Activated T-cell treated with anti-CD3 and anti-CD28 coated beads for 4 hours (primary cell): ENCODE data around the gene ZBTB16.

ENCODE experiments used
- DNase-seq: peaks from one replicate; pipeline ENCODE4 v3.0.0-alpha.2; 2020

Gene ZBTB16

DNA sequence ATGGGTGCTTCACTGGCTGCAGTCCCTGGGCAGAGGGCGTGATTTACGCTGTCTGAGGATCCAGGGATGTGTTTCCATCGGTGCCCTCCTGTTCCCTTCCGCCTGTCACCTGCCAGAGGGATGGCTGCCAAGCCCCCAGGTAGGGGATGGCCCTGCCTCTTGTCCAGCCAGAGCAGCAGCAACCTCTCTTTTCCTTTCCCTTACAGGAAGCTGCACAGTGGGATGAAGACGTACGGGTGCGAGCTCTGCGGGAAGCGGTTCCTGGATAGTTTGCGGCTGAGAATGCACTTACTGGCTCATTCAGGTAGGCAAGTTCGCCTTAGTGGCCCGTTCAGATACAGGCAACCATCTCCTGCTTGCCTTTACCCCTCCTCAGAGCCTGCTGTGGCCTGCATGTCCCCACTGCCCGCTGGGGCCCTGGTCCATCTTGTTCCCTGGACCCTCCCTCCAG, 96.6 kb downstream of the ZBTB16 start:
- DNase-seq: no peak

DNA sequence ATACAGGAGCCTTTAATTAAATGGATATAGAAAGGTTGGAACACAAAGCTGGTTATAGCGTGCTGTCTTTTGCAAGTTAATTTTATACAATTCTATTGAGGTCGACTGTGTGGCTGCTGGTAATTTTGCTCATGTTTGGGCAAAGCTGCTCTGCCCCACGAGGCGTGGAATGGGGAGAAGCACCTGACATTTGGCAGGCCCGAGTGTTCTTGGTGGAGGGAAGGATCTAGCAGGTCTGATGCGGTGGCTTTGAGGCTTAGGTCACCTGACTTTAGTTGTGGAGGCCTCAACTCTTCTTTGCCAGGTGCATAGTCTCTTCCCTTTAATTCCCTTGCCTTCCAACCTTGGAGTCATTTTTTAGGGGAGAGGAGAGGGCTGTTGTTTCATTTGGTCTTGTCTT, 97.3 kb downstream of the ZBTB16 start:
- DNase-seq: no peak

DNA sequence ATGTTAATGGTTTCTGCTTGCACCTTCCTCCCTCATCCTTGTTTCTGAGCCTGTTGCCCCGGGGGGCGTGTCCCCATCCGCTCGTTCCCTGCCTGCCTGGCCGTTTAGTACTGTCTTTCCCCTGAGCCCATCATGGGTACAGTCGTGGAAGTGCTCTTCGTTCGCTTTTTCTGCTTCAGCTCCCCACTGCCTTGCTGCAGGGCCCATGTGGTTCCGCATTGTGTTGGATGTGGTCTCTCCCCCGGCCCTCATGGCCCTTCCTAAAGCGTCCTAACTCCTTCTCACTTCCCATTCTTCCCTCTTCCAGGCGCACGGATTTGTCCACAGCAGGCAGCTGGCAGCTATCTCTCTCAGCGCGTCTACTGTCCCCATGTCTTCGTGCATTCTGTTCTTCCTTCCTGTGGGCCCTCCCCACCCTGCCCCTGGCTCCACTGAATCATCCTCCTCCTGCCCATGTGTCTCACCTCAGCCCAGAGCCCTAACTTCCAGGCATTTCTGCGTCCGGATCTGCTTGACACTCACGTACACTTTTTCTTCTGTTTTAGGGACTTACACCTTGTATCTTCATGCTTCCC, 98.1 kb downstream of the ZBTB16 start:
- no peak for DNase-seq

DNA sequence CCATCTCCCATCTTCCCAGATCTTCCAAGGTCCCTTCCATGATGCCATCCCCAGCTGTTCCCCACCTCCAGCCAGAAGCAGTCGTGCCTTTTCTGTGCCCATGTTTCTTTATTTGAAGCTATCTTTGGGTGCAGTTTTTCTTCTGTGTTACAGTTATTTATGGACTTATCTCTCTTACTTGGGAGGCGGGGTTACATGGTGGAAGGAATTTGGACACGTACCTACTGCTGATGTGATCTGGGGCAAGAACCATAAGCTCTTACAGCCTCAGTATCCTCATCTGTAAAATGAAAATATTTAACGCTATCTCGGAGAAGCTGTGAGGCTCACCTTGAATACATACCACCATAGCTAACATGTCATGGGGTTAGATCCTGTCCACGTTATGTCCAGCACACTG, 98.9 kb downstream of the ZBTB16 start:
- no peak for DNase-seq

DNA sequence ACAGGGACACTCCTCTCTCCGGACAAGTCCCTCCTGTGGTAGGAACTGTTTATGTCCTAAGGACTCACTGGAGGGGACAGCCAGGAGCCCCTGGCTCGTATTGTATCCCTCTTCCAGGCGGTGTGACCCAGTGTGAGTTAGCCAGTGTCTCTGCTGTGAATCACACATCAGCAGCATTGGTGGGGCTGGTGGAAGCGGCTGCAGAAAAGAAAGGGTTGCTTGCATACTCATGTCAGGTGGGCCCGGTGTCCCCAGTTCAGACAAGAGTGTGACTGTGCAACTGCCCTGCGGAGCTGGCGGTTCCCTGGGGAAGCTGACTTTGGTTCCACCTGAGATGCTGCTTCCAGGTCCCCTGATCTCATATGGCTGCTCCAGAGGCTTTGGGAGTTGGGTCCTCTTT, 99.4 kb downstream of the ZBTB16 start:
- DNase-seq: no peak

DNA sequence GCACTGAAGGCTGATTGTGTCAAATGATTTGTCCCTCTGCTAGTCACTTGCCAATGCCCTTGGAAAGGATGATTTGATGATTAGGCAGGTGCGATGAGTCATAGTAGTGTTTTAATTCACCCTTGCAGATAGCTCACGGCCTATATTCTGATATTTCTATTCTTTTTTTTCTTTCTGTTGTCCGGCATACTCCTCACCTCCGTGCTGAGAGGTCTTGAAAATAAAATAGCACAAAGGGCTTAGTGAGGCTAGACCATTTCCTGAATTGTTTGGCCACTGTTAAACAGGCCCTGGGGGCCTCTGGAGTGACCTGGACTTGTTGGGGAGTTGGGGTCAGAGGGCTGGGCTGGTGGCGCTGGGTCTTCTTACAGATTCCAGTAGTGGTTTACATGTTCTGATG, 99.8 kb downstream of the ZBTB16 start:
- no peak for DNase-seq

DNA sequence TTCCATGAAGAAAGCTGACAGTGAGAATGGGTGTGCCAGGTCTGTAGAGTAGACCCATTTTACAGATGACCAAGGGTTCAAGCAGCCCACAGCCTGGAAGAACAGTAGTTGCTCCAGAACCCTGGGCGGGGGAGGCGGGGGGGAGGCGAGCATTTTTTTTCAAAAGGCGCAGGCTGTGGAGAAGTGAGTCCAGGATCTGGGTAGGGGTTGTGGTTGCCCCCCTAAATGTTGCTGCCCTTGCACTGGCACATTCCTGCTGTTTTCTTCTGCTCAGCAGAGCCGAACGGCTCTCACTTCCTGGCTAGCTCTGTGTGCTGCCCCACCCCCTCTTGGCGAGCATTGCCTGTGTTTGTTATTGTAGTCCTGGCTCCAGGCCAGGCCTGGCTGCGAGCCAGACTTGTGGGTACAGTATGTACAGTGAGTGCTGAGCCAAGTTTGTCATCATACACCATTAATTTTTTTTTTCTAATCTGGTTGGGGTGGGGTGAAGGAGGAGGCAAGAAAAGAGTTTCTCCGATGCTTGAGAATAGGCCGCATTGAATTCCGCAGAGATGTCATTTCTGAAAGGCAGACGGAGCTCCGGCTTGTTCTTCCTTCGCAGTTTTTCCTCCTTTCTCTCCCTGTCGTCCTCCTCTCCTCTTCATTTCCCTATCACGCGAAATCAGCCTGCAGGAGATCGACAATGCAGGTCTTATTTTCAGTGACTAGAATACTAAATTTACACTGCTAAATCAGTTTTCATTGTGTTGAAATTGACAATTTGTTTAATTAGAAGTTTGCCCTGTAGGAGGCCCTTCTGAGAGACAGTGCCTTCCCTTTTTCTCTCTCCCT, 100.5 kb downstream of the ZBTB16 start:
- peak; percentile 88 for DNase-seq

DNA sequence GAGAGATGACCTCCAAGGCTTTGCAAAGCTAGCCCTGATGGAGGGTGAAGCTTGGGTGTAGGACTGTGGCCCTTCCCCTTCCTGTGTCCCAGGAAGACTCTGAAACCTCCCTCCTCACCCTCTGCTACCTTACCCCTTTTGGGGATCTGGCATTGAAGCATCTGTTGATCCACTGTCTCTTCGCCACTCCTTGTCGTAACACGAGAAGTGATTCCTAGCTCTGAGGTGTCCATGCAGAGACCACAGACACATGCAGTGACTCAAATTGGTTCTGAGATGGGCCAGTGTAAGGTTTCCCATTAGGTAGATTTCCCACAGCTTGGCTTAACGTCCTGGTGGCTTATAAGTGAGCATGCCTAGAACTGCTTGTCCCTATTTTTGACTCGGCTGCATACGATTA, 101.4 kb downstream of the ZBTB16 start:
- no peak for DNase-seq

DNA sequence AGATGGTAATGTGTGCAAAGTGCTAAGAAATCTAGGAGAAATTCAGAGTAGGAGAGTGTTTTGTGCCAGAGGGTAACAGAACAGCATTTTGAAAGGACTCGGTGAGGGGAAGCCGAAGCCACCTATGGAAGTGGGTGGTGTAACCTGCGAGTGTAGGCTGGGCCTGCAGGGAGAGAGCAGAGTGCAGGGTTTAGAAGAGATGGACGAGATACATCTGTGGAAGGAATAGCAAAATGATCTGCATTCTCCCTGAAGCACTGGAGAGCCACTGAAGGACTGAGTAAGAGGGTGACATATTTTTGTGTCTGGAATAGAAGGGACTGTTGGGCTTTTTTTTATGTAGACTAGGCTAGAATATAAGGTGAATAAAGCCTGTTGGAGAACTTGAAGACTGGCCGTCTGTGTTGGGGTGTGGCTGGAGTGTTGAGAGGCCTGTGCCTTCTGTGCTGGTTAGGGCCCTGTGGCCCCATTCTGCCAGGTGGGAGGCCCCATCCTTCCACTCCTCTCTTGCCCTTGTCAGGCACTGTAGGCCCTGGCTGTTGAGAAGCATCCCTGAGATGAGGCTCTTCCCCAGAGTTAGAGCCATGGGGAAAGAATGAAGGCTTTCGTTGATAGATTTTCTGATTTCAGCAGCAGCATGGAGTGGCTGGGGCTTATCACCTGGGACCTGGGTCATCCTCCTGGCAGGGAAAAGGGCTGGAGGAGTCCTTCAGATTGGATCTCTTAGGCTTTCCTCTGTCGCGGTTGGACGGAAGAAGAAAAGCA, 102.2 kb downstream of the ZBTB16 start:
- no peak for DNase-seq

DNA sequence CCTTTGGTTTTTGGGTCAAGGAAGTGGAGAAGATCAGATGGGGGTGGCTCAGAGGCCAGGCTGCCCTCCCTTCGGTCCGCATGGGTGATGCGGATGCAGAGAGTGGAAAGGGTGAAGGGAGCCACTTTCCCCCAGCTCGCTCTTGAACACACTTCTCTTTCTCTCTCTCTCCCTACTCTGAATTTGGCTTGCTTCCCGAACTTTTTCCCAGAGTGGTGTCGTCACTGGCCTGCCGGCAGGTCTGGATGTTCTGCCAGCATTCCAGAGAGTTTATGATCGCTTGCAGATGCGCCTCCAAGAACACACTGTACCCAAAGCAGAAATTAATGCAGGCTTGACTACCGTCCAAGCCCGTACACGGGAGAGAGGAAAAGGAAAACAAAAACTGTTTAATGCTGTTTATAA, 103.2 kb downstream of the ZBTB16 start:
- DNase-seq: no peak

DNA sequence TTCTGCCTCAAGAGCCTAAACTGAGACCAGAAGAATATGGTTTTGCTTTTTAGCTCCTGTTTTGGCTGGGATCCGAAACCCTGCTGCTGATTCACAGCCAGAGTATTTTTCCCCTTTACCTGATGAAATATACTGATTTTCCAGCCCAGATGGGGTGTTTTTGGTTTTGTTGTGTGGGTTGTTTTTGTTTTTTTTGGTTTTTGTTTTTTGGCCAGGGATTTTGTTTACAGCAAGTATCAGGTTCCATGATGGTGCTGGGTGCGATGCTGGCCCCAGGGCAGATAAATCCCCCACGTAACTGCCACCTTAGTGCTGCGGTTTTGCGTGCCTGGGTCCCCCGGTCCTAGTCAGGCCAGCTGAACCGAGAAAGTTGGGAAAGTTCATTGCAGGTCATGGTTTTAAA, 103.7 kb downstream of the ZBTB16 start:
- DNase-seq: no peak

DNA sequence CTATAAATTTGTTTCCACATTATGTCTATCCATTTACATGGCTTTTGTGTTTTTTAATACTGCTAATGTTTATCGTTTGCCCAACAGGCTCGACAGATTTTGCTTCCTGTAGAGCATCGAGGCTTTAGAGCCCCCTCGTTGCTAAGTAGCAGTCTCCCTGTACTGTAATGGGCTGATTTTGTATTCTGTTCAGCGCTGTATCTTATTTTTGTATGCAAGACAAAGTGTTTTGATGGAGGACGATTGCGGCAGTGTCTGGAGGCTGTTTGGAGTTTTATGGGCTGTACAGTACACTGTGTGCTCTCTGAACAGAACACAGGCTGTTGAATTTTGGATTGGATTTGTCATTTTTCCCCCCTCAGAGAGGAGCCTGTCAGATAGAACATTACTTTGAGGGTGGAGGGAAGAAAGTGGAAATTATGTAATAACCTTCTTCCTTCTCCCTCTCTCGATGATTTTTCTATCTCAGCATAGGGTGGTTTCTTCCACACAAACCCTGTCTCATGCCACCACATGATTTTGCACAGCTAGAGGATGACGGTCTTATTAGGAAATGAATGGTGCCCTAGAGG, 104.4 kb downstream of the ZBTB16 start:
- DNase-seq: no peak

DNA sequence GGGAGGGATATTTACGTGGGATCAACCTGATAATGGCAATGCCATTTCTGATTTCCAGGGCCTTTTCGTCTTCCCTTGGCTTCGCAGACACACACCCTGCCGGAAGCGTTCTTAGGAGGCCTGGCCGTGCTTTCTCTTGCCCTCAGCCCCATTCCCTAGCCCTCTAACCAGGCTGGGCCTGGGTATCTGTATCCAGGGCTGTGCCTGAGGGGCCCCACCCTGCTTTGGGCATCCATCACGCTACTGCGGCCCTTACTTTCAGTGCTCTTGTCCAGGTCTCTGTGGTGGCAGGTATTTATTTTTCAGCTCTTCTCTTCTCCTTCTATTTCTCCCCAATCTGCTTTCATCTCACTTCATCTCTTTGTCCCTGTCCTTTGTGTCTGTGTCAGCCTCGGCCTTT, 105.0 kb downstream of the ZBTB16 start:
- DNase-seq: no peak

DNA sequence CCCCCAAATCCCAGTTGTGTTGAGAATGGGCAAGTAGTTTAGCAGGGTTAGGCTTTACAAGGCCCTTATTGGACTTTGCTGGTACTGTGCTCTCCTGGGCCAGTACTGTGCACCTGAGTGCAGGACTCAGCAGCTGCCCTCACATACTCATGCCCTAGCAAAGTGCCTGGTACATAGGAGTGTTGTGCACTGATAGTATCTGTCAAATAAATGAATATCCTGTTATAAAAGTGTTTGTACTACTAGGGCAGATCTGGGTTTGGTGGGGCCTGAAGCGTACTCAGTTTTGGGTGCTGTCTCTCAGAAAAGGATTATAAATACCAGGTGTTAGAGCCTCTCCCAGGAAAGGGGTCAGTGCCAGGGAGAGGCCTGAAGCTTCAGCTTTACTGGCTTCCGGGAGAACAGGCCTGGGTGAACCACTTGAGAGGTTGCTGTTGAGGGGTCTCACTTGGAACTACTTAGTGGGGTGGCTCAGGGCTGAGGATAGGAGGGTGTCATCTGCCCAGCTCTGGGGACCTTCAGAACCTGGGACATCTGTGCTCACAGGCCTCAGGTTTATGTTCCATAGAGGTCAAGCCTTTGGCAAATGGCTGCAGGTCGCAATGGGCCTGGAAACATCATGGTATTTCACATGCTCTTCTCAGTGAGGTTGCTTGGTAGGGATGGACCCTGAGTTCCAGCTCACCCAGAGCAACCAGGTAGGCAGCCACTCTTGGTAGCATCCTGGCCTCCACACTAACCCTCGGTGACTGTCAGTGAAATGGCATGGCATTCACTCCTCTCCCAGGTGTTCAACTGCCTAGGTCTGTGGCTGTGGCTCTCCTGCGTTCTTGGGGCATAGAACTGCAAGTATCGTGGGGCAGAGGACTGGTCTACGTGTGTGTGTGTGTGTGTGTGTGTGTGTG, 106.1 kb downstream of the ZBTB16 start:
- DNase-seq: no peak

DNA sequence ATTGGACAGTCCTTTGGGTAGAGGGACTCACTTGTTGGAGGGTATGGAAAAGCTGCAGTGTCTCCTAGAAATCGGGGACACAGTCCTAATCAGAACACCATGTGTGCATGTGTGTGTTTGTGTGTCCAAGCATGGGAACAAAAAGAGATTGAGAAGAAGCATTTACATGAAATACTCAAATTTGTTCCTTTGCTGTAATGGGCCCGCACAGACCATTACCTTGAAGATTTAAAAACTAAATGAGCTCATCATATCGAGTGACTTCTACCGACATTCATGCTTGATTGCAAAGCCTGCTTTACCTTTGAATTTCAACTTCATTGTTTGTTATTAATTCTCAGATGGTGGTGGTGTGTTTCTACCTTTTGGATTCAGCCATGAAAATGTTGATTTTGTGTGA, 106.9 kb downstream of the ZBTB16 start:
- DNase-seq: no peak

DNA sequence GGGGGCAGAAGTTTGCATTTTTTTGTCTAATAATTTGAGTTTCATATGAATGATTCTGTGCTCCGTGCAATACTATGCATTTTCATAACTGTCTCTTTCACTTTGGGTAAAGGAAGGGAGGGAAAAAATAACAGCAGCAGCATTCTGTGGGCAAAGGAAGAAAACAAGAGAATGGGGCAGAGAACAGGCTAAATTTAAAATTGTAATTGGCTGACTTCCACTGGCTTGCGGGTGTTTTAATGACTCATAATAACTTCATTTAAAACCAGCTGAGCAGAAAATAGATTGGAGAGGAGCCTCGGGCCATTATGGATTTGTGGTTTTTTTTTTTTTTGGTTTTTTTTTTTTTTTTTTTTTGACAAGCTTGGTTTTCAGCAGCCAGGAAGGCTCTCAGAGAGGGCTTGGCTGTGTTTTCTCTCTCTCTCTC, 107.4 kb downstream of the ZBTB16 start:
- DNase-seq: no peak

DNA sequence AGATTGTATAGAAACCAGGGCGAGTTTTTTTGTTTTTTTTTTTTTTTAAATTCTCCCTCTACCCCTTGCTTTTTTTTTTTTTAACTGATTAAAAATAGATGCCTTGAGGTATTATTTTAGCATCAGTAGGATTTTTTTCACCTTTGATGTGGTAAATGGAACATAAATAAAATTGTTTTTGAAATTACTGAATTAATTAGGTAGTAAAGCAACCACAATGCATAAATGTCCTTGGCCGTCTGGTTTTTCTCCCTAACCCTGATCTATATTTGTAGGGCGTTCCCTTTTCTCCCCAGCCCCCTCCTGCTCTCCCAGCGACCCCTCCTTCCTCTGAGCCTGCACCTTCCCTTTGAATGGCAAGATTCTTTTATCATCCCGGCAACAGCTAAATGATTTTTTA, 107.8 kb downstream of the ZBTB16 start:
- DNase-seq: no peak

DNA sequence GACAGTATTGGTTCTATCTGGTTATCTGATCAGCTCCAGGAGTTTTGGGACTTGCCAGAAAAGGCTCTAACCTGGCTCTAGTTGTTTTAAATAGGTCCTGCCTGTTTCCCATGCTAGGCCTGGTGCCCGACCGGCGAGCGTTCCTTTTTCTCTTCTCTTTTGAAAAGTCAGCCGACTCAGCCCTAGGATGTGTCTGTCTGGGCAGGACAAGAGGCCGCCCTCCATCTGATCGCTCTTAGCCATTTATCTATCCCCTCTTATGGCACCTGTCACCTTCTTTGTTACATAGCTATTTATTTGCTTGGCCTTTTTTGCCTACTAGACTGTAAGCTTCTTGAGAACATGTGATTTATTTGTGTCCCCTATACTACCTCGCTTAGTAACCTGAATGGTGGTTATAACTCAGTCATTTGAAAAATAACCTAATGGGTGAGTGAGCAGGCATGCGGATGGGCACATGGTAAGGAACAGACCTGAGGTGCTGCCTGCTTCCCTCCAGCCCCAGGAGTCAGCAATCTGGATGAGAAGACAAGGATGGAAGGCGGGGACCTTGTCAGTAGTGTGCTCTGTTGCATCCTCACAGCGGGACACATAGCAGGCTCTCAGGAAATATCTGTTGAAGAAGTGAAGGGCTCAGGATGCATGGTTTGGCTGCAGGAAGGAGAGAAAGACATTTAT, 108.4 kb downstream of the ZBTB16 start:
- no peak for DNase-seq

DNA sequence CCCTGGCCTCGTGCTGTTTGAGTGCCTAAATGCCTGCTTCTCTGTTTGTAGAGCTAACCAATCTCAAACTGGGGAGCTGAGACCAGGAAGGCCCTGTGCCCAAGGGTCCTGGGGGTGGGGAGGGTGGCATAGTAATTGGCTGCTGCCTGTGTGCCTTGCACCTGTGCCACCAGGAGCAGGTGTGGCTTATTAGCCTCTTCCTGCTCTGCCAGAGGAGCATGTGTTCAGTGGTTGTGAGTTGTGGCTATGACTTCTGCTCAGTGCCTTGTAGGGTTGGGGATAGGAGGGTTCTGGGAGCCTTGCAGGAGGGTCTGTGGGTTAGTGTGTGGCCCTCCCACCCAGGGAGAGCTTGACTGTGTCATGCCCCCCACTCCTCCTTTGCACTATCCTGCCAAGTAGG, 109.2 kb downstream of the ZBTB16 start:
- no peak for DNase-seq

DNA sequence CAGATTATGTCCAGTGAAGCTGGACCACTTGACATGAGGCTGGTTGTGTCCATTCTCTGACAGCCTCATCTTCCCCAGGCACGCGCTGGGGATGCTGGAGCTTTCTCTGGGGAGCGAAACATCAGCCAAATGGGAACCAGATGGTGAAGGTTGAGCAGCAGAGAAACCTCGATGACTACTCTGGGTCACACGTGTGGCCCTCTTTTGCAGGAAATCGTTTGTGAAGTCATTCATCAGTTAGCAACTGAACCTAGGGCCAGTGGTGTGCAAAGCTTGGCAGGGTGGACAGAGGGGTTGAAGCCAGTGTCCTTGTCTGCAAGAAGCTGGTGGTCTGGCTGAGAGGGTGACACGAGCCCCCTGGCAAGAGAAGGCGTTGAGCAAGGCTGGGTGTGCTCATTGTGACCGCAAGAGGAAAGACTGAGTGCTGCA, 109.8 kb downstream of the ZBTB16 start:
- DNase-seq: no peak

DNA sequence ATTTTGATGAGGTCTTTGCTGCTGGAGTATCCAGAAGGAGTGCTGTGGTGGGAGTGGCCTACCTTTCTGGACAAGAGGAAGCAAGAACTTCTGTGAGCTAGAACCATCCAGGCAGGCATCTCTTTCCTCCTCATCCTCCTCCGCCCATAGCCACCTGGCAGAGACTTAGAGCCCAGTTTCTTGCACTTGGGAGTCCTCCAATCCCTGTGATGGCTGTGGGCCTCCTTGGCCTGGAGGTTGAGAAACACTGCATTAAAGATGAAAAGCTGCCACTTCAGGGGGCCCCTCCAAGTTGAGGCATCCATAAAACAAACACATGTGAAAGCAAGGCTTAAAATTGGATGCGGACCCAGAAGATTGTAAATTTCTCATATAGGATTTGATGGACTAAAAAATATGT, 110.3 kb downstream of the ZBTB16 start:
- no peak for DNase-seq

DNA sequence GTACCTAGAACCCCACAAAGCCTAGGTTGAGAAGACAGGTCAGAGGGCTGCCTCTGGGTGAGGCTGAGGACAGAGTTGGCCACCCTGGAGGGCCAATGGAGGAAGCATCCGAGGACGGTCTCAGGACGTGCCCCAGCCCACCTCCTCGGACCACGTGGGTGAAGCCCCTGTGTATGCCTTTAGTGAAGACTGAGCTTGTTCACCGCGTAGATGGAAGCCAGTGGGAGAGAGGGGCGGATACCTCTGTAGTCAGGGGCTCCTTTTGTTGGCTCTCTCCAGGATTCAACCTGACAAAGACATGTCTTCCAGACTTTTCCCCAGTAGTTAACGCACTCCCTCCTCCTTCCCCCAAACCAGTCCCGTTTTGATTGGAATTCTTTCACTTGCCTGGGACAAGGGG, 110.7 kb downstream of the ZBTB16 start:
- no peak for DNase-seq
